T-helper 17 cell (primary cell): ENCODE data around the gene ICE1. TPM values are rescaled to one million over a fixed set of nuclear protein-coding genes. Genes with fewer than 3 reads are reported as not detected.
"Not testable (repeated sequence)": the region's sequence is repeated elsewhere in the genome, so short reads cannot be mapped to it uniquely, and the experiment has no call there.

ENCODE experiments used
- ATAC-seq: fragments of 150-1000 bp; cut with Tn5 transposase; 2 replicates; pipeline ENCODE4 v1.10.0; 2021; ENCODE audit warnings: mild to moderate bottlenecking, moderate library complexity
- DNase-seq, 3 donors: peaks; one replicate each; pipeline versions ENCODE4 v3.0.0 to v3.0.0-alpha.2; 2020 to 2021
- H3K9me3 ChIP-seq: one replicate; pipeline ENCODE4 v1.7.0; 2013; ENCODE audit warnings: low read length, mild to moderate bottlenecking; ENCODE audit not compliant: control insufficient read depth, poor library complexity, severe bottlenecking
- H3K27ac Mint-ChIP-seq: one replicate; pipeline ENCODE4 v1.8.0; 2022; ENCODE audit warnings: mild to moderate bottlenecking, moderate library complexity, mixed read lengths
- H3K27me3 Mint-ChIP-seq: one replicate; pipeline ENCODE4 v1.8.0; 2022; ENCODE audit warnings: mixed read lengths
- H3K36me3 Mint-ChIP-seq: one replicate; pipeline ENCODE4 v1.8.0; 2022; ENCODE audit warnings: low read depth, mixed read lengths
- H3K4me1 Mint-ChIP-seq: one replicate; pipeline ENCODE4 v1.8.0; 2022; ENCODE audit warnings: mild to moderate bottlenecking, mixed read lengths
- H3K4me3 Mint-ChIP-seq: one replicate; pipeline ENCODE4 v1.8.0; 2022; ENCODE audit warnings: mild to moderate bottlenecking, moderate library complexity, mixed read lengths
- total RNA-seq, 4 donors: library from RNA in 2 of 4; stranded (reverse) in 2 of 4; gene quantifications; one replicate each; pipeline ENCODE4 v1.2.3 and lab custom pipeline; 2022 to 2026

The ICE1 gene
- total RNA-seq, 2 donors from 2014 or later: 28.9 to 36.3 TPM

DNA sequence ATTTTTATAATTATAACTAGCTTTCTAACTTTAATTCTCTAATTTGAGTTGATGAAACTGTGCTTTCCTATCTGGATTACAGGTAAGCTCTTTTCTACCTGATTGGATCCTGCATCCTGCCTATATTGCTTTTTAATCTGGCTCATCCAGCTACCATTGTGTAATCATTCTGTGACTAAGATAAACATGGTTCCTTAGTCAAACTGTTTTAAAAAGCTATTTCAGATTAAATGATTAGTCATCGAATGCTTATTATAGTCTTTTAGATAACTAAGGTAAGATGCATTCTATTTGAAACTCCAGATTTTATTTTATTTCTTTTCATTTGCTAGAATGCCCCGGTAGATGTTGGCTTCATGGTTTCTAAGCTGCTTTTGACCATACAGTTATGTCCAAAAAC is 50.7 kb downstream of the ICE1 start:
- H3K4me3 Mint-ChIP-seq: no peak overlapping the region

GRCh38 chr5:5474961-5475360 is 52.5 kb downstream of the ICE1 start:
- H3K27ac Mint-ChIP-seq: no peak overlapping the region
- H3K36me3 Mint-ChIP-seq: peaks cover 5% of the 10 kb centered on the region
- ATAC-seq (no peak), DNase-seq (no peak)
- peaks cover 2% of the 10 kb centered on the region for H3K4me1 Mint-ChIP-seq
- H3K27me3 Mint-ChIP-seq: no peaks in the 10 kb centered on the region
- H3K9me3 ChIP-seq: no peaks in the 10 kb centered on the region
- H3K4me3 Mint-ChIP-seq: no peak overlapping the region

More for the DNA sequence above, 50.7 kb downstream of the ICE1 start:
- H3K4me1 Mint-ChIP-seq: peaks cover 2% of the 10 kb centered on the region
- no peak for ATAC-seq
- no peaks in the 10 kb centered on the region for H3K9me3 ChIP-seq
- no peaks in the 10 kb centered on the region for H3K27me3 Mint-ChIP-seq
- no peak for DNase-seq
- H3K27ac Mint-ChIP-seq: no peak overlapping the region
- H3K36me3 Mint-ChIP-seq: peaks cover 5% of the 10 kb centered on the region

DNA sequence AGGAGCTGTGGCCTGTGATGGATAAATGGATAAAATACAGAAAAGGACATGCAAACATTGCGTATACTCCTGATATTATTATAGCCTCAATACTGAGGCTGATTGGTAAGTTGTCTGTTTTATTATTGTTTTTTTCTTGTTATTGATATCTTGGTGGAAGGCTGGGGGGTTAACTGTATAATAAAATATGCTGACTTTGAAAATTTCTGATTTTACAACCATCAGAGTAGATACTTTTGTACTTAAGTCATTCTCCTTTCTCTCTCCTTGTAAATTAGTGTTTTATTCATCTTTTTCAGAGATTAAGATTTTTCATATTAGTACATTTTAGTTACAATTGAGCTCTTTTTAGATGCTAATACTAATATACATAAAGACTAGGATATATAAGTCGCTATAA is 53.5 kb downstream of the ICE1 start:
- Mint-ChIP-seq H3K36me3 (peaks cover 5% of the 10 kb centered on the region), H3K27me3 (no peaks in the 10 kb centered on the region), H3K4me1 (peaks cover 7% of the 10 kb centered on the region), H3K27ac (no peak overlapping the region), H3K4me3 (no peak overlapping the region)
- H3K9me3 ChIP-seq: no peaks in the 10 kb centered on the region
- no peak for ATAC-seq
- DNase-seq: no peak

GRCh38 chr5:5479578-5479977 is 57.1 kb downstream of the ICE1 start:
- not testable (repeated sequence) for ATAC-seq, H3K4me3 Mint-ChIP-seq, H3K27ac Mint-ChIP-seq, H3K9me3 ChIP-seq, H3K27me3 Mint-ChIP-seq, H3K36me3 Mint-ChIP-seq, DNase-seq
- peaks cover 14% of the 10 kb centered on the region for H3K4me1 Mint-ChIP-seq

- H3K36me3 Mint-ChIP-seq: peaks cover 3% of the 10 kb centered on the region
- H3K4me1 Mint-ChIP-seq: peaks cover 14% of the 10 kb centered on the region
- H3K9me3 ChIP-seq: no peaks in the 10 kb centered on the region
- ATAC-seq: peak; percentile 55
- no peak for DNase-seq
- H3K27ac Mint-ChIP-seq: peak overlapping the region; percentile 87
- H3K4me3 Mint-ChIP-seq: peak overlapping the region; percentile 70
- H3K27me3 Mint-ChIP-seq: no peaks in the 10 kb centered on the region
Observed at GRCh38 chr5:5480481-5481111, 58.1 kb downstream of the ICE1 start.

GRCh38 chr5:5481206-5481605 is 58.7 kb downstream of the ICE1 start:
- DNase-seq: no peak
- no peaks in the 10 kb centered on the region for H3K27me3 Mint-ChIP-seq

DNA sequence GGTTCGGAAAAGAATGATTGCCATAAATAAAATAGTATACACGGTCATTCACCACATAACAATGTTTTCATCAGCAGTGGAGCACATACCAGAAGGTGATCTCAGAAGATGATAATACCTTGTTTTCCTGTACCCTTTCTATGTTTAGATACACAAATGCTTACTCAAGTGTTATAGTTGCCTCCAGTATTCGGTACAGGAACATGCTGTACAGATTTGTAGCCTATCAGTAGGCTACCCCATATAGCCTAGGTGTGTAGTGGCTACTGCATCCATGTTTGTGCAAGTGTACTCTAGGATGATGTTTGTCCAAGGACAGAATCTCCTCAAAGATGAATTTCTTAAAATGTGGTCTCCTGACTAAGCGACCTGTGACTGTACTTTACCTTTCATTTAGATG is 59.2 kb downstream of the ICE1 start:
- H3K27ac Mint-ChIP-seq: peak overlapping the region; percentile 87
- peaks cover 14% of the 10 kb centered on the region for H3K4me1 Mint-ChIP-seq
- H3K36me3 Mint-ChIP-seq: no peaks in the 10 kb centered on the region
- peak; percentile 16 for ATAC-seq
- no peak for DNase-seq
- no peaks in the 10 kb centered on the region for H3K27me3 Mint-ChIP-seq
- H3K4me3 Mint-ChIP-seq: peak overlapping the region; percentile 70
- H3K9me3 ChIP-seq: no peaks in the 10 kb centered on the region

More at GRCh38 chr5:5481206-5481605, 58.7 kb downstream of the ICE1 start:
- ATAC-seq: peak; percentile 83
- no peaks in the 10 kb centered on the region for H3K9me3 ChIP-seq
- no peaks in the 10 kb centered on the region for H3K36me3 Mint-ChIP-seq
- peaks cover 14% of the 10 kb centered on the region for H3K4me1 Mint-ChIP-seq
- H3K4me3 Mint-ChIP-seq: peak overlapping the region; percentile 70
- H3K27ac Mint-ChIP-seq: peak overlapping the region; percentile 87

DNA sequence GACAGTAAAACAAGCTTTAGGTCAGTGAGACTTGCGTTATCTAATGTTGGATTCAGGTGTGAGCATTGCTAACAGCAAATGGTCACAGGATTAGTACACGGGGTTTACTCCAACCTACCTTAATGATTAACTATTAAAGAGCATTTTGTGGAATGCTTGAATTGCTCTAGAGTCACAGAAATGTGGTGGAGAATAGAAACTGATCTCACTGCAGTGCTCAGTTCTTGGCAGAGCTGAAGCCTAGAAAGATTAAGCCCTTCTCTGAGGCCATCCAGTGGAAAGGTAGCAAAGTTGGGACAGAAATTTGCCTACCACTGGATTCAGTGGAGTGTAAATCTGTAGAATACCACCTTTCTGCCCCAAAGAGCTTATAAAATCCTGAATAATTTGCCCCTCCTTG is 60.9 kb downstream of the ICE1 start:
- peak overlapping the region; percentile 32 for H3K27ac Mint-ChIP-seq
- H3K36me3 Mint-ChIP-seq: no peaks in the 10 kb centered on the region
- H3K9me3 ChIP-seq: no peaks in the 10 kb centered on the region
- H3K4me1 Mint-ChIP-seq: peaks cover 14% of the 10 kb centered on the region
- DNase-seq (no peak), ATAC-seq (no peak)
- no peak overlapping the region for H3K4me3 Mint-ChIP-seq
- no peaks in the 10 kb centered on the region for H3K27me3 Mint-ChIP-seq

DNA sequence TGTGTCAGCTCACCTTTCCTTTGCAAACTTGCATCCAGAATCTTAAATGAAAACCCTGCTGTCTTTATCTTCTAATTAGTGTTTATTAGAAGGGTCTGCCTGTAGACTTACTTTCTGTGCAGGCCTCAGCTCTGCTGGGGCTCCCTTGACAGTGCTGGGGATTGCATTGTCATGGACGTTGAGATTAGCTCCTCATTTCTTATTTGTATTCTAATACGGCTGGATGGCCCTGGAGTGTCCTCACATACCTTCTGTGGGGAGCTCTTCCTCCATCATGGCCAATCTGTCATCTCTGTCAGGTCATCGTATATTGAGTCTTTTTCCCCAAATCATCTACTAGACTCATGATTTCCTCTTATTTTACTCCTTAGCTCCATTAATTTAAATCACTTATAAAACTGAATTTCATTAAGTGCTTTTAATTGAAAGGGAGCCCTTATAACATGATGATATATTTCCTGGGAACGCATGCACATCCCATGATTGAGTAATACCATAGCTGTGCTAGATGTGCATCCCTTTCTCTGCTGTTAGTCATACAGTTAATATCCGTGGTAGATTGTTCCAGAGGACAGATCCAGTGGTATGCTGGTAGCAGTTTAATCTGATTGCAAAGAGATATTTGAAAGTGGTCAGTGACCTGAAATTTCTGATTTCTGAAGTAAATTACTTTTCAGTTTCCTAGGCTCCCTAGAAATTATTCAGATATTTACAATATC is 61.6 kb downstream of the ICE1 start:
- ATAC-seq: no peak
- H3K27ac Mint-ChIP-seq: peak overlapping the region; percentile 32
- H3K4me1 Mint-ChIP-seq: peaks cover 14% of the 10 kb centered on the region
- H3K36me3 Mint-ChIP-seq: peaks cover under 1% of the 10 kb centered on the region
- no peaks in the 10 kb centered on the region for H3K9me3 ChIP-seq
- no peak for DNase-seq
- no peaks in the 10 kb centered on the region for H3K27me3 Mint-ChIP-seq
- H3K4me3 Mint-ChIP-seq: no peak overlapping the region

- no peaks in the 10 kb centered on the region for H3K9me3 ChIP-seq
- ATAC-seq (no peak), DNase-seq (no peak)
- H3K4me3 Mint-ChIP-seq: no peak overlapping the region
- no peak overlapping the region for H3K27ac Mint-ChIP-seq
- H3K27me3 Mint-ChIP-seq: no peaks in the 10 kb centered on the region
- peaks cover 10% of the 10 kb centered on the region for H3K4me1 Mint-ChIP-seq
- peaks cover 3% of the 10 kb centered on the region for H3K36me3 Mint-ChIP-seq
Observed at GRCh38 chr5:5486122-5486521, 63.6 kb downstream of the ICE1 start.

GRCh38 chr5:5487585-5488360 is 65.3 kb downstream of the ICE1 start:
- Mint-ChIP-seq H3K4me3 (no peak overlapping the region), H3K27me3 (no peaks in the 10 kb centered on the region), H3K27ac (peak overlapping the region; percentile 34), H3K36me3 (peaks cover 3% of the 10 kb centered on the region), H3K4me1 (peaks cover 14% of the 10 kb centered on the region)
- no peaks in the 10 kb centered on the region for H3K9me3 ChIP-seq
- ATAC-seq: no peak
- no peak for DNase-seq

- peaks cover 21% of the 10 kb centered on the region for H3K4me1 Mint-ChIP-seq
- ATAC-seq (no peak), DNase-seq (no peak)
- H3K27me3 Mint-ChIP-seq: no peaks in the 10 kb centered on the region
- peaks cover 3% of the 10 kb centered on the region for H3K36me3 Mint-ChIP-seq
- no peaks in the 10 kb centered on the region for H3K9me3 ChIP-seq
- no peak overlapping the region for H3K4me3 Mint-ChIP-seq
- peak overlapping the region; percentile 39 for H3K27ac Mint-ChIP-seq
Observed at GRCh38 chr5:5490774-5491347, 68.4 kb downstream of the ICE1 start.
